HG03354 (cell line): ENCODE results near the gene RASGRP1.

Source experiments
- ATAC-seq: cut with Tn5 transposase; IDR thresholded peaks from one replicate; pipeline ENCODE4 v1.9.1; 2021; ENCODE audit warnings: mild to moderate bottlenecking; ENCODE audit not compliant: unreplicated experiment, poor library complexity, severe bottlenecking

RASGRP1 gene

DNA sequence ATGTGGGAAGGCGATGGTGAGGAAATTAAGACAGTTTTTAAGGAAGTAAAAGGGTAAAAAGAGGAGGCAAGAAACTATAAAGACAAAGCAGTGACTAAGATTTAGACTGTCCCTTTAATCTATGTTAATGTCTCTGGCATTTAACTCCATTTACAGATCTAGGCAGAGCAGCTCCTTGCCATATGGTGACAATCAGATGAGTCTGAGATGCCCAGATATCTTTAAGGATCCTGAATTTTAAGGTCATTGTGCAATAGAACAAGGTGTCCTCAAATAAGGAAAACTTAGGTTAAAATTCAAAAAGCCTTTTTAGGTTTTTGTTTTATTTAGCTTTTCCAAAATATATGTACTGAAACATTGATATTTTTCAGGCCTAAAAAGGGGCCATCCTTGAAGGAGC, 24.1 kb downstream of the RASGRP1 start:
- ATAC-seq = no peak

DNA sequence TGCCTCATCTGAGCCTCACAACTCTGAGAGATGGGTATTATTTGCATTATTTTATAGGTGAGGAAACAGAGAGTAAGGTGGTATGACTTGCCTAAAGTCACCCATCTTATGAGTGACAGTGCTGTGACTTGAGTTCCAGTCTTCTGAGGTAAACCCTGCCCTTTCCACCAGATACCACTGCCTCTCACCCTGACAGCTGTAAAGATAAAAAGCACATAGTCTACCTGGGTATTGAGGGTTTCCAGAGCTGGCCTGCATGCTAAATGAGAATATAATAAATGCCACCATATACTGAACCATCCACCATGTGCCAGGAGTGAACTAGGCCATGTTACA, 25.6 kb downstream of the RASGRP1 start:
- no peak for ATAC-seq

DNA sequence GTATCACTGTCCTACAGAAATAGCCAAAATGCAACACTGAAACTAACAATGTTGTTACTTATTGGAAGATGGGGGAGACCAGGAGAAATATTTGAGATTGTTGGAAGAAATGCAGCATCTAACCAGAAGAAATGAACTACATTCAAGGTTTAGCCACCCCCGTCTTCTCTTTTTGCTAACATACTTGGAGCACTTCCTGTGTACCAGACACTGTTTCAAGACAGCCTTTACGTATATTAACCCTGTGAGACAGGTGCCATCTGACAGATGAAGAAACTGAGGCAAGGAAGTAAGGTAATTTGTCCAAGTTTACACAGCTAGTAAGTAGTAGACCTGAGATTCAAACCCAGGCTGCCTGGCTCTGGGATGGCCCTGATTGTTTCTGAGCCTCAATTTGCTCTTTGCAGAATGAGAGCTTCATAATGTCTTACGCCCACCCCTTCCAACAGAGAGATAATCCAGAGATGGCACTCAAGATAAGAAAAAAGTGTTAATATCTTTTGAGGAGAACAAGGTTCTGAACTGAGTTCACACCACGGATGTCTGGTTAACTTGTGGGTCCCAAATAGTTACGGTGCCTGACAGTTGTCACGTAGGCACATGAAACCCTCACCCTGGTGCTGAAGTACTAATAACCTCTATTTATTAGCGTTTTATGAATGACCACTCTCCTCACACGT, 26.1 kb downstream of the RASGRP1 start:
- no peak for ATAC-seq

DNA sequence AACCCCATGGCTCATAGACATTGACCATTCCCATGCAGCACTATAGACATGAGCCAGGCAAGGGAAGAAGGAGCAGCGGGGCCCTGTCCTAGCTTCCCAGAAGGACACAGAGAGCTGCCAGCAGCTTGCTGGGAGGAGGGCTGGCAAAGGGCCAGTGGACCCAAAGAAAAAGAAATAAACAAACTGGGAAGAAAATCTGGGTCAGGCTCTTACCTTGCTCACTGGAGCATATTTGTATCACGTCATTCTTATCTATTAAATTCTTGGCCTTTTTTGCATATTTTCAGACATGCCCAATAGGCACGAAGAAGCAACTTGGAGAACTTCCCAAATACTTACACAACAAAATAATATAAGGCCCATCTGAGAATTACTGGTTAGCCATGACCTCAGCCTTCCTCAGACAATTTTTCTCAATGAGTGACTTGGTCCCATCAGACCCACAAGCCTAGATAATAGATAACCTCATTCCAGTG, 28.4 kb downstream of the RASGRP1 start:
- no peak for ATAC-seq

DNA sequence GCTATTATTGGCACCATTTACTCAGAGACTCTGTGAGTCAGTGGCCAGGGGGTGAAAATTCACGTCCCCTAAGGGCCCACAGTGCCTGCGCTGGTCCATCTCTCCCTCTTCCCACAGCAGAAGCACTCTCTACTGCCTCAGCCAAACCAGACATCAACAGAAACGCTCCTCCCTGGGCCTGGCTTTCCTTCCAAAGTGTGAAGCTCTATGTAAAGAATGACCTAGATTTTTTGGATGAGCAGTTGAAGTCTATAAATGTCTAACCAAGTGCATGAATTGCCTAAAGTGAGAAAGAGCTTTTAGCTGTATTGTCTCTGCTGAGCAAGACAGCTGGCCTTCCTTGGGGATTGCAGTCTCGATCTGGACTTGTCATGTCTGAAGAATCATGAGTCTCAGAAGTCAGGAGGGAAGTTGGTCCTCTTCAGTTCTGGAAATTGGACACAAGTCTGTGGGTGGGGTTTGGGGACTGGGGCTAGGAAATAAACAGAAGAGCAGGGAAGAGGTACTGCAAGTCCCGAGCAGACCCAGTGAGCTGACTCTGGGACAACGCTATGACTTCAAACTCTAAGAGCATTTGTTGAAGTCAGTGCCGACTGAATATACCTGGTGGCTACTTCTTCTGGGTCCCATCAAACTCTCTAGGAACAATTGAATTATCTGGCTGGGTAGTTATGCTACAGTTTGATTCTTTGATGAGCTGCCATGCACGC, 29.0 kb downstream of the RASGRP1 start:
- ATAC-seq = no peak

DNA sequence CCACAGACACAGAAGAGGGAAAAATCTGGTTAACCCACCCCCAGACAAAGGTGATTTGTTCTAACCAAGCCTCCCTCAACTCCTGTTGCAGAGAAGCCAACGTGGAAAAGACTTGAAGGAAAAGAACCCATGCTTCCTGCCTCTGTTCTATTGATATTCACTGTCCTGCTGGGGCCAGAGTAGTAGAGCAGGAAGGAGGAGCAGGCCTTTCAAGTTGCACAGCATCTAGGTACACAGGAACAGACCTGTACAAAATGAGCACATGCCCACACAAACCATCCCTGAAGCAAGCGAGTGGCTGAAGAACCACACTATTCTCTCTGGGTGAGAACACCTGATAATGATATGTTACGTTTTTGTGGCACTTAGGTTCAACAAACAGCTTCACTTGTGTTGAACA, 29.9 kb downstream of the RASGRP1 start:
- no peak for ATAC-seq

DNA sequence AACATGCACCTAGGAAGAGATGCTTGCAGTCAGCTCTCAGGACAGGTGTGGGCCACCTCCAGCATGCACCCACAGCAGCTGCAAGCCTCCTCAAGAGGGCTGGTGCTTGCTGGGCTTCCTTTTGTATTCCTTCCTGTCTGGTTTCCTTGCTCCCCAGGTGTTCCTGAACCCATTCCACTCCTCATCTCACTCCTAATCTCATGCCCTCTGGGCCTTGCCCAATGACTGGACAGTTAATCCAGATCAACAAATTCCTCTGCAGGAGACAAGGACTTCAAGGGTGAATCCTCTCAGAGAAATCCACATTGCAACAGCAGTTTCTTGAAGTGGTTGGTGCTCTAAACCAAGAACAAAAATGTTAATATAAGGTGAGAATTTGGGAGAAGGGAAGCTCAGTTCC, 30.7 kb downstream of the RASGRP1 start:
- ATAC-seq = no peak

DNA sequence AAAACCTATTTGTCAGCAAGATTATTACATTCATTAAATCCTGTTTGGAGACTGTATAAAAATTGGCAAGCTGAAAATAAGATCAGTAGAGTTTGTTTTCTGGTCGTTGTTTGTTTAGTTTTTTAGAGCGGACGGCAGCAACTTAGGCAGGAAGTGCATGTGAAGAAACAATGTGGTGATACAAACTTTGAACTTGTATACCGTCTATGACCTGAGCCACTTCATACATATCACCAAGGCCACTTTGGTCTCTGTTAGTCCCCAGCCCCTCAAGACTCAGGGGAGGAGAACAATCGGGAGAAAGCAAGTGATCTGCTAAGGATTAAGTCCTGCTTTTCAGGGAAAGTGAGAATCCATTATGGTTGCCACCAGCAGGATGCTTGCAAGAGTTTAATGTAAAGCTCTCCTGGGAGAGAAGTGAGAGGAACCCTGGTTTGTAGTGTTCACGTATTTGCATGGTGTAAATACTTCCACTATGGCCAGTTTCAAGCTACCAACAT, 31.1 kb downstream of the RASGRP1 start:
- ATAC-seq = no peak

DNA sequence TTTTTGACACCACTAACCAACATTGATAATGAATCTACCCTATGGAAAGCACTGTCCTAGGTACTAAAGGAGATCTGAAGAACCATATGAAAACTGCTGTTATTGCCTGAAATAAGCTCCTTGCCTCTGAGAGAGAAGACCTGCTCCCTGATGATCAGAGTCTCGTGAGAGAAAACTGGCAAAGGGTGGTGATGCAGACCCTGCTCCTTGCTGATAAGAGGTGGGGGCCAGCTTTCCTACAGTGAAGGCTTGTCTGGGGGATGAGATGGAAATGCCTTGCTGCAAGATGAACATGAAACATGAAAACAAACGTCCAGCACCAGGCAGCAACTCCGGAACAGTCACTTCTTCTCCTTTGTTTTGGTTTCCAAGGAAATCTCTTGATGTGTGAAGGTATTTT, 31.9 kb downstream of the RASGRP1 start:
- no peak for ATAC-seq

DNA sequence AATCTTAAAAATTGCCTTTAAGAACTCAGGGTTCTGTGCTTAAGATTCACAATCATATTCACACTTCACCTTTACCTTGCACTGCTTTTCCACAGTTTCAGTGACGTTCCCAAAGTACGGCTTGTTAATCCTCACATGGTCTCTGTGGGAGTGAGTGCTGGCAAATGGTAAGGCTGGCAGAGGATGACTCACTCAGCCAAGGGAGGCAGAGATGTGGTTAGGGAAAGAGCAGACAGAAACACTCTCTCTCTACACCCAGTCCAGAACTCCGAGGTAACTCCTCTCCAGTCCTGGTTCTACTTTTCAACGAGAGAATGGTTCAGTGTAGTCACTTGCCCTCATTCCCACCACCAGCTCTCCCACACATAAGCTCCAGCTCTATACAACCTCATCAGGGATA, 33.1 kb downstream of the RASGRP1 start:
- no peak for ATAC-seq

DNA sequence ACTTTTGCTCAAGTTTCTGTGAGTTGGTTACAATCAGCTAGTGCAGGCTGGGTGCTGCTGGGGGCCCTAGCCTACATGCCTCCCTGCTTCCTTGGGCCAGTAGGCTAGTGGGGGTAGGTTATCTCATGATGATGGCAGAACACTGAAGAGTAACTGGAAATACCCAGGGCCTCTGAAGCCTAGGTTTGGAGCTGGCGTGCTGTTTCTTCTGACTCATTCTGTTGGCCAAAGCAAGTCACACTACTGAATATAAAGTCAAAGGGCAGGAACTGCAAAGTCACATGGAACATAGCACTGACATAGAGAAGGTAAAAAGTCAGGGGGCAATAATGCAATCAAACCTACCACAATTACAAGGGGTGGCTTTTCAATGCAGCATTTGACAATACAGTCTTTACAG, 34.5 kb downstream of the RASGRP1 start:
- ATAC-seq = no peak

DNA sequence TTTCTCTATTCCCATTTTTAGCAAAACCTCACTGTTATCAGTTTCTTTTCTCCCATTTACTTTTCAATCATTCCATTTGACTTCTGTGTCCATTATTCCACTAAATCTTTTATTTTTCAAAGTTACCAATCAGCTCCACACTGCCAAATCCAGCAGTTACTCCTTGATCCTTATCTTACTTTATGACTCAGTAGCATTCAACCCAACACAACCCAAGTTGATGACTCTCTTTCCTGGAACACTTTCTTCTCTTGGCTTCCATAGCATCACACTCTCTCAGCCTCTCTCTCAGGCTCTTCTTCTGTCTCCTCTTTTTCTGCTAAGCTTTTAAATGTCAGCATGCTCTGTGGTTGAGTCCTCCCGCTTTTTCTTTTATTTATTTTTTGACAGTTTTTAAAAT, 36.3 kb downstream of the RASGRP1 start:
- no peak for ATAC-seq

DNA sequence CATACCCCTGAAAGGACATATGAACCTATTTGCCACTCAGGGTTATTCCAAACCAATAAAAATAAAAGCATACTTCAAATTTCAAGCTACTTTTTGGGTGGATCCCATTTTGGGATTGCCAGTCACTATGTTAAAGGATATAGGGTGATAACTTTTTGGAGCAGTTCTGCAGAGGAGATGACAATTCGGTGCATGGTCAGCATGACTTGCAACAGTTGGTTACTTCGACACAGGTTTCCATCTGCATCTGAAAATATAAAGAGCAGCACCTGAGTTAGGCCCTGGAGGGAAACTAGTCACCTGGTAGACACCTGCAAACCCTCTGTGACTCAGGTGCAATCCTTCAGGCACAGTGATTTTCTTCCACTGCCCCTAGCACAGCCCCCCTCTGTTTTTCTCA, 38.5 kb downstream of the RASGRP1 start:
- no peak for ATAC-seq

DNA sequence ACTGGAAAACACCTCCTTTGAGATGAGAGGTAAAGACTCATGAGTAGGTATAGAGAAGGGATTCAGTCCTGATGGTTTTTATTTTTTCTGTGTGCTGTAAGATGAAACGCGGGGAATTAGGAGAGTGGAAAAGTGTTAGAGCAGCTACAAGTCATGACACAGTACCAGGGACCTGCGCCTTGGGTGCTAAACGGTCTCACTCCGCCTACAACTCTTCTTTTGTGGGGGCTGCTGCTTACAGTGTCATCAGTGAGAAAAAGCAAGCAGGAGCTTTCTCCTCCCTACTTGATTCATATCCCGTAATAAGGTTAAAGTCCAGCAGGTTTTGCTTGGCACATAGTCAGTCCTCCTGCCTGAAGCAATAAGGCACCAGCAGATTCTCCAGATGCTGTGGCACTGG, 39.1 kb downstream of the RASGRP1 start:
- no peak for ATAC-seq

DNA sequence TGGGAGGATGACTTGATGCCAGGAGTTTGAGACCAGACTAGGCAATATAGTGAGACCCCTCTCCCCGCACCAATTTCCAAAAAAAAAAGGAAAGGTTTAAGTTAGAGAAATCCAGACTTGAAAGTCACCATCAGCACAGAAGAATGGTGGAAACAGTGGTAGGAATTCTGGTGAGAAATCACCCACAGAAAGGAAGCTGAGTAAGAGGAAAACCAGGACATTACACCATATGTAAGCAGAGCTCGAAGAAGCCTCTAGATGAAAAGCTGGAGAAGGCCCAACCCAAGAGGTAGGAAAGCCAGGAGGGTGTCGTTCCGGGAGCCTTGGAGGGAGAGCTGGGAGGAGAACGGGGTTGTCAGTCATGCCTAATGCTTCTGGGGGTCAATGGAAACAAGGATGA, 40.5 kb downstream of the RASGRP1 start:
- no peak for ATAC-seq

DNA sequence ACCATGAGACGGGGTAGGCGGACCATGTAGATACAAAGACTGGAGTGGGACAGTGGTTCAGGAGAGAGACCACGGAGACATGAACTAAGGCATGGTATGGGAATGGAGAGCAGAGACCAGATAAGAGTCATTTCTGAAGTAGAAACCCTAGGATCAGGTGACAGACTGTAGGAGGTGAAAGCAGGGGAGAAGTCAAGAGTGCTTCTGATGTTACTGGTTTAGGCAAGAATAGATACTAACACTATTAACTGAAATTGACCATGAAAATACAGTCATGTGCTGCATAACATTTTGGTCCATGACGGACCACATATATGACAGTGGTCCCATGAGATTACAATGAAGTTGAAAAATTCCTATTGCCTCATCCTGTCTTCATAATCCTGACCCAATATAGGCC, 41.7 kb downstream of the RASGRP1 start:
- no peak for ATAC-seq

DNA sequence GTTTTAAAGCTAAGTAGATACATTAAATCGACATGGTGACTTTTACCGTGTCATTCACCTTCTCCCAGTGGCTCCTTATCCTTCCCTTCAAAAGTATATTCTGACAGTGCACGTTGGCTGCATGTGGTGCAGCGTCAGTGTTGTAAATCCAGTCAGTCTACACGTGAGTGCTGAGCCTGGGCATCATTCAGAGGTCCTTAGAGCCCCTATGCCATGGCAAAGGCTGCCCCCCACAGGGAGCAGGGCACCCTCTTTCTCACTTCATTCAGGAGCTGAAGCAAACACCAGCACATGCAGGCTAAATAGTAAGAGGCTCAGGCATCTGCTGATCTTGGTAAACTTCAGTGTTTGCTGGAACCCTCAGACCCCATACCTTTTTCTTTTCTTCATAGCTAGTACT, 43.3 kb downstream of the RASGRP1 start:
- ATAC-seq = no peak

DNA sequence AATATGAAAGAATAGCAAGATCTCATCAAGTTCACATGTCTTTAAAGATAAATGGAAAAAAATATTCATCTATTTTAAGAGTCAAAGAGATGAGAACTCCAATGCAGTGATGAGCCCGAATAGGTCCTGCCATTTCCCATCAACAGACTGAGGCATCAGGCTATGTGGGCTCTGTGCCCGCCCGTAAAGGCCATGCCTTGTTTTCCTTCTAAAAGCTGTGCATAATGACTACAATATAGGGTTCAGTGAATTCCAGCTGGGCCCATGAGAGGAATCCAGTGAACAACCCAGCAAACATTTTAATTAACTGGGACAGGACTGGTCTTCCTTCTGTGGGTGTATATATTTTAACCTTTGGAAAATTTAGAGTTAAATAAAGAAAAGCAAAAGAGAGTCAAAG, 44.6 kb downstream of the RASGRP1 start:
- no peak for ATAC-seq

DNA sequence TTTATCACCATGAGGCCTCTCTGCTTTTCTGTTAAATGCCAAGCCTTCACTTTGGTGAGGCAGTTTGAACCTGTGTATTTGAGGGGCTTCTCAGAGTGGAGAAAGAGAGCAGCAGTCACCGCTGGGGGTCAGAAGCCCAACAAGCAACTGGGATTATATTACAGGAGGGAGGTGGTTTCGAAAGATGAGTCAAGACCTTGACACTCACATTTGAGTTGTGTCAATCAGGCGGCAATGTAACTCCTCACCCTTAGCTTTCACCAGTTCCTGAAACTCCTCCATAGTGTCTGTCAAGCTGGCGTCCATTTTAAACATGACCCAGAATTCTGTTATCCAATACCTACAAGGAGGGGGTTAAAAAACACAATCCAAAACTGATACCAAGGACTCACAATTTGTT, 46.5 kb downstream of the RASGRP1 start:
- ATAC-seq = no peak

DNA sequence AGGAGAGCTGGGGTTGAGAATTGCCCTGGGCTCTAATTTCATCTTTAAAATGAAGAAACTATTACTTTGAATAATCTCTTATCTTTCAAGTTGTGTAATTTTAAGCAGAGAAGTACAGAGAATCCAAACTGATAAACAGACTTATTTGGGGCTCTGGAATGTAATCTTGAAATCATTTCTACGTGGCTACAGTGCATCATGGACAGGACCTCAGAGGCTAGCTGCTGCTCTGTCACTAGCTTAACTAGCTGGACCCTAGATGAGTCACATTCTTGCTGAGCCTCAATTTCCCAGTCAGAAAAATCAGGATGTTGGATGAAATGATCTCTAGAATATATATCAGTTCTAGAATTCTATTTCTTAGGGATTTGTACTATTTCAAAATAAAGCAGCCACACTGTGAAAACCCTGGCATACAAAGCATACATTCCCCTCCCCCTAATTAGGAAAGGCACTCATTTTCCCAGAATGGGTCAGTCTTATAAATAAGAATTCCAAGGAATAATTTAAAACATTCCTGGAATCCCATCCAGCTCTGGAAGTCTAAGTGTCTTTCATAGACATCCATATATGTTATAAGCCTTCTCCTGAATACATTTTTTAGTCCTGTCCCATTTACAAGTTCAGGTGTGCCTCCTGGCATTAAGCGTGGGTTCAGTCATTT, 47.2 kb downstream of the RASGRP1 start:
- no peak for ATAC-seq

DNA sequence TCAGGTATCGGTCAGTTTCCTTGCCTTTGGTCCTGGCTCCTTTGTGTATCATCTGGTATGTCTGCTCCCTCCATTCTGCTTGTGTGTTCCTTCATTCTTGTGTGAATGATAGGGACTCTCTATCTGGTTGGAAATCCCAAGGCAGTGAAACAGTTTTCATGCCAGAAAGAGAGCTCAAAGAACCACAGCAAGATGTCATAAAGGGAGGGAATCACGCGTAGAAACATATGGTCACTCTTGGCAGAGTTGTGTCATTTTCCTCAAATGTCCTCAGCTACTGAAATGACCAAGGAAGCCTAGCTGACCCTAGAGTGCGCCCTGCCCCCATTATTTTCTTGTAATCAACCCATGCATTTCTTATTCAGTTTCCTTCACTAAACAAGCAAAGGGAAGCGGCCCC, 48.0 kb downstream of the RASGRP1 start:
- ATAC-seq = no peak
